Activated effector memory CD4-positive, alpha-beta T cell treated with Interleukin-2 at 50 U/mL for 16 hours (primary cell): ENCODE results near the gene FBXL7.
"Not testable (repeated sequence)": the region's sequence is repeated elsewhere in the genome, so short reads cannot be mapped to it uniquely, and the experiment has no call there.

Experiments used
- DNase-seq: peaks from one replicate; pipeline ENCODE4 v3.0.0-alpha.2; 2020

The FBXL7 gene

DNA sequence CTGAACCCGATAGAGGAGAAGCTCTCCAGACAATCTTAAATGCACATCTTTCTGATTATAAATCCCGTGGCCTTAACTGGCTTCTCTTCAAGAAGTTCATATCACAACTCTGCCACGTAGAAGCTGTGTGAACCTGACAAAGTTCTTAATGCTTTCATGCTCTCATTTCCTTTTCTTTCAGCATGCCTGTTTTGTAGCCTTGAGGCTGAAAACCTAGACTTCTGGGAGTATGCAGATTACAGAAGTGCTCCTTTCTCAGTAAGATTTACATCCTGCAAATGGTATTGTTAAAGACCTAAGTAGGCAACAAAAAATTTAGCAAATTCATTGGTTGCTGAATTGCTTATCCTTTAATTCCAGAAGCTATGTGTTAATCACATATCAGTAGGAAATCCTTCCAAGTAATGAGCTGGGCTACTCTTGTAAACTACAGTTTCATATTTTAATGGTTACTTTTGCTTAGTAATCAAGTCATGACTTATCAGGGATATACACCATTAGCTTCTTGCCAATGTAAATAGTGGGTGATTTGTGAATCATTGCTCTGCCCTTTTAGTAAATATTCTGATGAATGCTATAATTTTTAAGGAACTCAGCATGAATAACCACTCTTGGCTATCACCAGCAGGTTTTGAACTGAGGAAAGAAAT is 334.7 kb downstream of the FBXL7 start:
- no peak for DNase-seq

GRCh38 chr5:15835514-15835913 is 335.5 kb downstream of the FBXL7 start:
- no peak for DNase-seq

DNA sequence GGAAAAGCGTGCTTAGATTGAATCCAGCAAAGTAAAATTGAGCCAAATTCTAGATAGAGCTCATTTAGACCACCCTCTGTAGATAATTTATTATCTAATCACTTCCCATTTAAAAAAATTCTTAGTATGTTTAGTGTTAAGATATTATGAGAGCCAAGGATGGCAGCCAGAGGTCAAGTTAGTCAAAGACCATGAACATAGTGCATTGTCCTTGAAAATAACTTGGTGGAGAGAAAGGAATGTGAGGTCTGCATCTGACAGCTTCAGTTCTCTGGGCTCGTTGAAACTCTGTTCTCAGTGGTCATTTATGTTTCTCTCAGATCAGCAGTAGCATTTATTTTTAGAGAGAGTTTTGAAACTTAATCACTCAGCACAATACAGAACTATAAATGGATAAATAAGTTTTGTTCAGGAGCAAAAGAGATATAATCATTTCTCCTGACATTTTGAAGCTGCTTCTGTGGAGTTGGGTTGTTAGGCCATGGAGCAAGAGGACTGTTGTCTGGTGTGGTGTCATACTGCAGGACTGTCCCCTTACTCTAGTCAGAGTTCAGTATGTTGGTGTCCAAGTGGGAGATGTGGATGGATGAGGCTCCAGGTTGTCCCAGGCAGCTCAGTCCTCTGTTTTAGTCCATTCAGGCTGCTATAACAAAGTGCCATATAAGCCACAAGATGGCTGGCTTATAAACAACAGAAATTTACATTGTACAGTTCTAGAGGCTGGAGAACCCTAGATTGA is 337.7 kb downstream of the FBXL7 start:
- DNase-seq = no peak

GRCh38 chr5:15844253-15844652 is 344.3 kb downstream of the FBXL7 start:
- no peak for DNase-seq

DNA sequence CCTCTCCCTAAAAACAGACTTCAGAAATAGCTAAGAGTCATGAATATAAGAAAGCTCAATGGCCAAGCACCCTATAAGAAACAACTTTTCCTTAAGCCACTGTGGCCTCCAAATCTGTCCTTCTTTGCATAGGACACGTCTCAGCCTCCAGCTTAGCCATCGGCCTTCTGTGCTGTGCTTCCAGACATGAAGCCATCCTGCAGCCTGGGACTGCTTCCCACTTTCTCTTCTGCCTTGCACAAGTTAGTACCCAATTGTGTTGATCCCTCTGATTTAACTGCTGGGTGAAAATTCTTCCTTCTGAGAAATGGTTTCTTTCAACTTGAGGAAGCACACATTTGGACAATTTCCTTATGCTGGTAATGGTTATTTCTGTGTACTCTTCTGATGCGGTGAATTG is 344.9 kb downstream of the FBXL7 start:
- DNase-seq = no peak

DNA sequence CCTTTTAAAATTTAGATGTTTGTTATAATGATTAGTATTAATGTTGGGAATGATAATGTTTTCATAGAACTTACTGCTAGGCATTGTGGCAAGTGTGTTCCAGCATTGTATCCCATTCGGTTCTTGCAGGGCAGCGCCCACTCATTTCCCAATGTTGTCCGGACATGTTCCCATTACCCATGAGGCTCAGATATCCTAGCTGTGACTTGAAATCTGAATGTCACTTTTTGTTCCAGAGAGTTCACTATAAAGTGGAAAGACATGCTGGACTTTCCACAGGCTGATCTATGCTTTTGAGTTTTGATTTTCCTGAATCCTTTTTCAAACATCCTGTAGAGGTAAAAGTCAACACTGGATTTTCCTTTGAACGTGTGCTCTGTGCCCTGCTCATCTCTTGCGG is 350.6 kb downstream of the FBXL7 start:
- DNase-seq = no peak

GRCh38 chr5:15850939-15851341 is 351.0 kb downstream of the FBXL7 start:
- no peak for DNase-seq

- no peak for DNase-seq
These were observed 352.2 kb downstream of the FBXL7 start for GRCh38 chr5:15852217-15852616.

GRCh38 chr5:15852949-15853348 is 353.0 kb downstream of the FBXL7 start:
- no peak for DNase-seq

DNA sequence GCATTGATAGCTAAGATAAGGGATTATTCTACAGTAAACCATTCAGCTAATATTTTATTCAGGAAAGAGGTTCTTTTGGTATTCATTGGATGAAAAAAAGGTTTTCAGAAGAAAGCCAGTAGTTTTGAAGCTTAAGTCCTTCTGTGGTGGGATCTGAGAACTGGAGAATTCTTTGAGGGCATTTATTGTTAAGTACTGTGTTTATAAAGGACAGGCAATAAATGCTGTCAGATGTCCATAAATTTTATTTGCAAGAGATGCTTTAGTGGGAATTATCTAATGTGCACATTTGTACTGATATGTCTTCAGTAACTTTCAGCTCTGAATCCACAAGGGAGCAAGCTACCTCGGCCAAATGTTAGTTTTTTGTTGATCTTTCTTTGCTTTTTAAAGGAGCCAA is 358.3 kb downstream of the FBXL7 start:
- no peak for DNase-seq

GRCh38 chr5:15864536-15865215 is 364.7 kb downstream of the FBXL7 start:
- no peak for DNase-seq

- DNase-seq = not testable (repeated sequence)
These were observed 372.3 kb downstream of the FBXL7 start for GRCh38 chr5:15872259-15872658.

- no peak for DNase-seq
These were observed 377.9 kb downstream of the FBXL7 start for GRCh38 chr5:15877914-15878313.

DNA sequence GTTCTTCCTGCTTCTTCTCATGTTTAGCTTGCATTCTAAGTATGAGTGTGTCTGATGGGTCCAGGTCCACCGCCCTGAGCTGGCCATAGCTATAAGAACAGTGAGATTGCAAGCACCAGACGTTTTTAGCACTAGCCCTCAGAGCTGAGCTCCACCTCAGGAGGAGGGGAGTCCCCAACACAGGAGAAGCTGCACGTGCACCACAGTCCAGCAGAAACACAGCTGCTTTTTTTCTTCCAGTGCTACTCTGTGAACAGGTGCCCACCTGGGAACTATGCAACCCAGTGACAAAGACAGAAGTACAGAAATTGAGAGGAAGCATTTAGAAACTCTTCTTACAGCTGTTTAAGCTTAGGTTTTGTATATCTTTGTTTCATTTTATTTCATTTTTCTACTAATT is 380.2 kb downstream of the FBXL7 start:
- no peak for DNase-seq

DNA sequence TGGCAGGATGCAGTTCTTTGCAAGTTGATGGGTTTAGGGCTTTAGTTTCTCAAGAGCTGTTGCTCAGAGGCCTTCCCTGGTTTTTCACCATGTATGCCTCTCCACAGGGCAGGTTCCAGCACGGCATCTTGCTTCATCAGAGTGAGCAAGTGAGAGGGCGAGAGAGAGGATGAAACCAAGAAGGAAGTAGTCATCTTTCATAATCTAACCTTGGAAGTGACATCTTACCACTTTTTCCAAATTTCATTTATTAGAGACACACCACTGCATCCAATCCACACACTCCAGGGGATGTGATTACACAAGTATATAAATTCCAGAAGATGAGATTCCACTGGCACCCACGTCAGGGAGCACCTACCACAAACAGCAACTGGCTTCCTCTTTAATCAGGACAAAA is 385.2 kb downstream of the FBXL7 start:
- no peak for DNase-seq

DNA sequence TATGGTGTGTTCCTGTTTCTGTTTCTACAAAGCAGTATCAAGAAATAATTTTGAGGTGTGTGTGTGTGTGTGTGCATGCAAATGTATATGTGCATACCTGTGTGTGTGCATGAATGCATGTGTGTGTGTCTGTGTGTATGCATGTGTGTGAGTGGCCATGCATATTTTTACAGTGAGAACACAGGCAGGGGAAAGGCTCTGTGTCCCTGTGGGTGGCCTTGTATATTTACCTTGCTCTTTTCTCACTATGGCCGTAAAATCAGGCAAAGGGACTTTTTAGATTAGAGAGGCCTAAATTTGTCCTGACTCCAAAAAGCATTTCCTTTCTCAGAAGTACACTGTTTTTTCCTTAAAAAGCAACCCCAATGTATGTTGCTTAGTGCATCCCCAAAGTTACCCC is 386.2 kb downstream of the FBXL7 start:
- DNase-seq = no peak

GRCh38 chr5:15887093-15887492 is 387.1 kb downstream of the FBXL7 start:
- DNase-seq = no peak

DNA sequence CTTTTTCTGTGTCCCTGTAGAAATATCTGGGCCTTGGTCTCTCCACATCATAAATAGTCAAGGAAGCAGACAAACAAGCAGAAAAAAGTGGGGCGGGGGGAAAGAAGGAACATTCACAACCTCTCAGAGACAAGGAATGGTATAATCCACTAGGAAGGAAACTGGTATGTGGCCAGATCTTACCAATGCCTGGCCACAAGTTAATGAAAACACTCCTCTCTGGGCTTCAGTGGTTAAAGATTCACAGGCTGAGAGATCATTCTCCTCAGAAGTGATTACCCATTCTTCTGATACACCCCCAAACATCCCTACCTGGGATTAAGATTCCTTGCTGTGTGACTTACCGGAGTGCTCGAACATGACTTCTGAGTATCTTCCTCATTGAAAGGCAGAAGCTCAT is 389.0 kb downstream of the FBXL7 start:
- DNase-seq = no peak

- DNase-seq = no peak
These were observed 393.9 kb downstream of the FBXL7 start for GRCh38 chr5:15893866-15894265.

- DNase-seq = no peak
These were observed 397.7 kb downstream of the FBXL7 start for GRCh38 chr5:15897656-15898055.

DNA sequence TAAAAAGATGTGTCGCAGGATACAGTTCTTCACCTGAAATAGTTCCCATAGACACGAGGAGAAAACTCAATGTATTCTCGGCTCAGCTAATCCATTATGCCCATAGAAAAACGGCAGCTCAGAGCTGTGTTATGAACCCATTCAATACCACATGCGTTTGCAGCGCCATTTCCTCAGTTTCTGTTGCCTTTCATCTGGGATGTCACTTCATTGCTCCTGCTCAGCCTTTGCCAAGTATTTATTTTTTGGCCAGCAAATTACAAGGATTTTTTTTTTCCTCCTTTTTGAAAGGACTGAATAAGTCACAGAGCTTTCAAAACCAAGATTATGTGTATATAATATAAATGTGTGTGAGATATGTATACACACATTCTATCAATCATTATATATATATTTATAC is 398.7 kb downstream of the FBXL7 start:
- no peak for DNase-seq

- no peak for DNase-seq
These were observed 399.5 kb downstream of the FBXL7 start for GRCh38 chr5:15899481-15899880.

DNA sequence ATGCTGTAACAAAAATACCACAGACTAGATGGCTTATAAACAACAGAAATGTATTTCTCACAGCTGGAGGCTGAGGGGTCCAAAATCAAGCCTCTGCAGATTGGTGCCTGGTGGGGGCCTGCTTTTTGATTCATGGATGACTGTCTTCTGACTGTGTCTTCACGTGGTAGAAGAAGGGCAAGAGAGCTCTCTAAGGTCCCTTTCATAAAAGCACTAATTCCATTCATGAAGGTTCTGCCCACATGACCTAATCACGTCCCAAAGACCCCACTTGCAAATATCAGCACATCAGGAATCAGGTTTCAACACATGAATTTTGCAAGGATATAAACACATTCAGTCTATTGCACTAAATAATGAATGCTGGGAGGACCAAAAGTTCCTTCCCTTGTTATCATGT is 401.2 kb downstream of the FBXL7 start:
- no peak for DNase-seq

- DNase-seq = no peak
These were observed 402.1 kb downstream of the FBXL7 start for GRCh38 chr5:15902066-15902465.
